H1 (cell line): ENCODE data around the gene CCDC183. TPM values are rescaled to one million over a fixed set of nuclear protein-coding genes. Genes with fewer than 3 reads are reported as not detected.

Experiments
- CTCF ChIA-PET: fragments of 300-600 bp; sonication (Branson Sonifier 250); formaldehyde crosslinking; loops from one replicate; lab custom pipeline; 2021; ENCODE audit not compliant: partially characterized antibody; lab: Charles Lee
- POLR2A ChIA-PET: fragments of 300-600 bp; sonication (Branson Sonifier 250); formaldehyde crosslinking; loops from one replicate; lab custom pipeline; 2021; ENCODE audit warnings: inconsistent platforms; ENCODE audit not compliant: partially characterized antibody; lab: Charles Lee
- DNase-seq, 2 experiments: peaks; one replicate each; pipeline versions ENCODE4 v3.0.0 to v3.0.0-alpha.2; 2010 to 2022; ENCODE audit warnings: low spot score in 2 of 2, low read depth in 1 of 2, mixed read lengths in 1 of 2
- FAIRE-seq: peaks from 2 replicates; lab custom pipeline; 2011; peaks lifted over from hg19 to GRCh38; lab: Jason Lieb, UNC
- H2AFZ ChIP-seq: 2 replicates; pipeline ENCODE4 v1.8.1; 2012; ENCODE audit warnings: low read length, inconsistent platforms
- H2AK5ac ChIP-seq: 2 replicates; pipeline ENCODE4 v1.6.1; 2013; ENCODE audit warnings: low read depth, low read length
- H2BK120ac ChIP-seq: replicated peaks from 2 replicates; pipeline ENCODE3; 2013; ENCODE audit warnings: low read depth, low read length, inconsistent platforms
- H2BK12ac ChIP-seq: 2 replicates; pipeline ENCODE4 v1.6.1; 2013; ENCODE audit warnings: low read depth, low read length
- H2BK15ac ChIP-seq: 2 replicates; pipeline ENCODE4 v1.6.1; 2013; ENCODE audit warnings: low read length
- H2BK20ac ChIP-seq: 2 replicates; pipeline ENCODE4 v1.6.1; 2013; ENCODE audit warnings: low read length
- H2BK5ac ChIP-seq: 2 replicates; pipeline ENCODE4 v1.6.1; 2013; ENCODE audit warnings: low read depth, low read length
- H3K14ac ChIP-seq: 2 replicates; pipeline ENCODE4 v1.6.1; 2013; ENCODE audit warnings: inconsistent platforms; ENCODE audit not compliant: insufficient read length
- H3K18ac ChIP-seq: 2 replicates; pipeline ENCODE4 v1.6.1; 2013; ENCODE audit warnings: low read length; ENCODE audit errors: extremely low read depth
- H3K23ac ChIP-seq: 2 replicates; pipeline ENCODE4 v1.6.1; 2013; ENCODE audit warnings: inconsistent platforms; ENCODE audit not compliant: insufficient read length
- H3K23me2 ChIP-seq: 2 replicates; pipeline ENCODE4 v1.6.1; 2013; ENCODE audit warnings: low read depth, low read length
- H3K27ac ChIP-seq: 2 replicates; pipeline ENCODE4 v1.6.1; 2011; ENCODE audit warnings: low read depth, low read length, inconsistent platforms
- H3K27me3 ChIP-seq, 4 experiments: replicated peaks in 1 of 4; 1 replicate in 1 of 4; 2 replicates in 3 of 4; pipeline versions ENCODE4 v1.6.1 to v1.8.1; 2011 to 2013; ENCODE audit warnings: low read length in 3 of 4, mild to moderate bottlenecking in 3 of 4, inconsistent platforms in 2 of 4, mixed read lengths in 2 of 4, moderate library complexity in 1 of 4; ENCODE audit not compliant: control insufficient read depth in 3 of 4, insufficient read depth in 3 of 4; ENCODE audit errors: extremely low read depth in 1 of 4
- H3K36me3 ChIP-seq, 4 experiments: 2 replicates each; pipeline versions ENCODE4 v1.6.1 to v1.8.1; 2011 to 2013; ENCODE audit warnings: mild to moderate bottlenecking in 4 of 4, low read length in 3 of 4, moderate library complexity in 2 of 4, control low read depth in 1 of 4, inconsistent platforms in 1 of 4; ENCODE audit not compliant: insufficient read depth in 4 of 4, control insufficient read depth in 2 of 4
- H3K4ac ChIP-seq: replicated peaks from 2 replicates; pipeline ENCODE3; 2013; ENCODE audit warnings: low read length, low read depth, mixed read lengths, inconsistent platforms; ENCODE audit not compliant: insufficient read length
- H3K4me1 ChIP-seq, 4 experiments: replicated peaks in 1 of 4; 1 replicate in 1 of 4; 2 replicates in 3 of 4; pipeline versions ENCODE4 v1.6.1 to v1.8.1; 2011 to 2013; ENCODE audit warnings: low read length in 3 of 4, inconsistent platforms in 2 of 4, mixed read lengths in 1 of 4; ENCODE audit not compliant: insufficient read depth in 4 of 4, control insufficient read depth in 3 of 4
- H3K4me2 ChIP-seq, 2 experiments: 2 replicates each; pipeline versions ENCODE4 v1.6.1 to v1.8.1; 2011 to 2013; ENCODE audit warnings: low read depth in 2 of 2, low read length in 2 of 2, control low read depth in 1 of 2, inconsistent platforms in 1 of 2, mild to moderate bottlenecking in 1 of 2; ENCODE audit not compliant: insufficient read depth in 1 of 2
- H3K4me3 ChIP-seq, 4 experiments: fragments of 200-600, 300-600 bp in 1 of 4; sonication (generic), shearing (Covaris generic), sonication (Bioruptor Twin) in 1 of 4; 2 replicates each; pipeline versions ENCODE4 v1.5.1 to v1.8.1; 2011 to 2016; ENCODE audit warnings: low read length in 4 of 4, low read depth in 3 of 4, control low read depth in 2 of 4, inconsistent platforms in 2 of 4, mild to moderate bottlenecking in 2 of 4, mixed read lengths in 1 of 4, moderate library complexity in 1 of 4; ENCODE audit not compliant: insufficient read depth in 2 of 4; ENCODE audit errors: extremely low read depth in 1 of 4
- H3K56ac ChIP-seq: replicated peaks from 2 replicates; pipeline ENCODE3; 2013; ENCODE audit warnings: low read depth, mild to moderate bottlenecking, mixed read lengths, low read length, inconsistent platforms; ENCODE audit not compliant: insufficient read length
- H3K79me1 ChIP-seq: 2 replicates; pipeline ENCODE4 v1.6.1; 2013; ENCODE audit warnings: low read depth, low read length, control low read depth
- H3K79me2 ChIP-seq, 2 experiments: 2 replicates each; pipeline versions ENCODE4 v1.6.1 to v1.8.1; 2012 to 2013; ENCODE audit warnings: low read length in 2 of 2, mild to moderate bottlenecking in 2 of 2, inconsistent platforms in 1 of 2; ENCODE audit not compliant: insufficient read depth in 2 of 2, control insufficient read depth in 1 of 2
- H3K9ac ChIP-seq, 4 experiments: replicated peaks in 1 of 4; 1 replicate in 1 of 4; 2 replicates in 3 of 4; pipeline versions ENCODE4 v1.6.1 to v1.8.1; 2011 to 2013; ENCODE audit warnings: low read depth in 3 of 4, low read length in 3 of 4, control low read depth in 2 of 4, mild to moderate bottlenecking in 2 of 4, moderate library complexity in 2 of 4, inconsistent platforms in 1 of 4; ENCODE audit errors: extremely low read depth in 1 of 4
- H3K9me3 ChIP-seq, 2 experiments: 2 replicates each; pipeline versions ENCODE4 v1.6.1 to v1.8.1; 2012 to 2013; ENCODE audit warnings: mild to moderate bottlenecking in 2 of 2, moderate library complexity in 2 of 2, control low read depth in 1 of 2, inconsistent platforms in 1 of 2, low read depth in 1 of 2, low read length in 1 of 2, mixed read lengths in 1 of 2; ENCODE audit not compliant: insufficient read depth in 2 of 2
- H4K20me1 ChIP-seq, 2 experiments: replicated peaks in 1 of 2; 2 replicates each; pipeline versions ENCODE3 to v1.8.1; 2011 to 2013; ENCODE audit warnings: inconsistent platforms in 2 of 2, low read length in 2 of 2, mild to moderate bottlenecking in 1 of 2; ENCODE audit not compliant: insufficient read depth in 2 of 2, control insufficient read depth in 1 of 2
- H4K5ac ChIP-seq: 2 replicates; pipeline ENCODE4 v1.6.1; 2013; ENCODE audit warnings: low read length, low read depth, mixed read lengths, inconsistent platforms; ENCODE audit not compliant: insufficient read length
- H4K8ac ChIP-seq: 2 replicates; pipeline ENCODE4 v1.8.0; 2013; ENCODE audit warnings: mild to moderate bottlenecking, moderate library complexity, low read length, inconsistent platforms; ENCODE audit not compliant: insufficient read depth; ENCODE audit errors: extremely low read depth
- H4K91ac ChIP-seq: replicated peaks from 2 replicates; pipeline ENCODE3; 2013; ENCODE audit warnings: low read length, mixed read lengths, inconsistent platforms; ENCODE audit not compliant: insufficient read length
- CHD2 ChIP-seq: IDR thresholded peaks from 2 replicates; pipeline ENCODE4 v1.6.1; 2012; ENCODE audit warnings: low read length, improper control_type of control experiment
- CTCF ChIP-seq, 3 experiments: IDR thresholded peaks; 1 replicate in 2 of 3; 2 replicates in 1 of 3; pipeline versions ENCODE4 v1.5.1 to v1.6.1; 2011; ENCODE audit warnings: low read length in 3 of 3, mild to moderate bottlenecking in 3 of 3, inconsistent platforms in 2 of 3, low read depth in 1 of 3, moderate library complexity in 1 of 3; ENCODE audit not compliant: insufficient read depth in 1 of 3; ENCODE audit errors: control extremely low read depth in 1 of 3
- GABPA ChIP-seq: IDR thresholded peaks from 2 replicates; pipeline ENCODE4 v1.6.1; 2011; ENCODE audit warnings: mild to moderate bottlenecking, low read length, moderate library complexity, borderline replicate concordance; ENCODE audit not compliant: insufficient read depth
- TAF1 ChIP-seq: IDR thresholded peaks from 2 replicates; pipeline ENCODE4 v1.6.1; 2011; ENCODE audit warnings: mild to moderate bottlenecking, low read depth, low read length
- WGBS, 2 experiments: shearing (Covaris generic) in 1 of 2; methylation state at CpG; one replicate each; pipeline versions ENCODE4 v1.1.6 to v1.1.7; 2013 to 2015; ENCODE audit warnings: low lambda C conversion rate in 2 of 2, mixed read lengths in 2 of 2, inconsistent platforms in 1 of 2, low coverage in 1 of 2, missing lambda C conversion rate in 1 of 2; ENCODE audit not compliant: insufficient replicate concordance in 2 of 2, insufficient coverage in 1 of 2, insufficient read length in 1 of 2; ENCODE audit errors: extremely low coverage in 1 of 2, missing lambda C conversion rate in 1 of 2; 5-methylcytosine and 5-hydroxymethylcytosine counted together
- polyA plus RNA-seq, 7 experiments: library from polyadenylated mRNA; depleted of rRNA in 3 of 7; stranded (reverse) in 5 of 7; unstranded in 2 of 7; fragments of >200 nt in 5 of 7; fragments of 200-250 nt in 2 of 7; gene quantifications; 1 replicate in 5 of 7; 2 replicates in 1 of 7; 4 replicates in 1 of 7; pipeline versions ENCODE4 v1.2.1 to v1.2.3, GENCODE V29; 2011 to 2013; ENCODE audit warnings: missing spikeins in 2 of 7, mixed read lengths in 2 of 7
- total RNA-seq: library from RNA; stranded (reverse); fragmentation: NEBNext Ultra II Directional; extraction: Animal tissue kit (Norgen Biotek cat#: 25700); gene quantifications from 2 replicates; pipeline ENCODE4 v1.2.1, GENCODE V29; 2021

Gene CCDC183
- total and polyA plus RNA-seq, 2 of the 8 experiments (the other 6 are each of a cell fraction or from before 2014, with no cell fraction given), result 0.51 to 1.6 TPM

- no peak overlapping the region for H2BK120ac ChIP-seq
- no peak overlapping the region for H2AK5ac ChIP-seq
- no peak overlapping the region for H4K5ac ChIP-seq
- H2BK20ac ChIP-seq, result 0 out of 2 replicates have a peak overlapping the region, but pooled peaks have one; percentile 34
- no peaks in the 10 kb centered on the region for H3K36me3 ChIP-seq
- H2AFZ ChIP-seq, result no peak overlapping the region
- H2BK15ac ChIP-seq, result no peak overlapping the region
- H3K23me2 ChIP-seq, result no peaks in the 10 kb centered on the region; the same call in 1 of the 2 replicates
- no peaks in the 10 kb centered on the region; a peak in 2 of 7 replicates for H3K27me3 ChIP-seq
- 0 out of 2 replicates have a peak overlapping the region, but pooled peaks have one; percentile 39 for H2BK12ac ChIP-seq
- ChIA-PET CTCF (interaction anchor here (0.6 to 5.1 kb wide), 14 partner anchors 11 to 305 kb away, joined by 3 to 42 read pairs (median 4); partner anchors contain the start of gene LCN10), POLR2A (interaction anchor here (0.6 to 3.8 kb wide), 5 partner anchors 32 to 216 kb away, joined by 3 to 34 read pairs (median 3); partner anchors contain the start of gene RABL6)
- no peaks in the 10 kb centered on the region for H3K79me2 ChIP-seq
- H2BK5ac ChIP-seq, result no peak overlapping the region
- H3K23ac ChIP-seq, result no peak overlapping the region
- H3K4me3 ChIP-seq, result no peak overlapping the region
- DNase-seq (peak in 1 of 2 experiments; percentile 49), FAIRE-seq (no peak)
- no peak overlapping the region for H4K91ac ChIP-seq
- no peaks in the 10 kb centered on the region for H4K20me1 ChIP-seq
- no peak overlapping the region for H3K4ac ChIP-seq
- H3K4me1 ChIP-seq, result peaks cover 0 to 13% (median 6%) of the 10 kb centered on the region in 4 experiments; a peak in 4 of 7 replicates
- peak overlapping the region; percentile 93; the same call in 1 of the 2 replicates for H4K8ac ChIP-seq
- TF ChIP-seq TAF1, result no peak
- 0 out of 4 replicates have a peak, but pooled peaks of 1 of the 3 experiments have one; percentile 1 for TF ChIP-seq CTCF (IDR thresholded peaks at IDR 0.05; ENCODE audit: control extremely low read depth in 1 of 3, insufficient read depth in 1 of 3, low read depth in 1 of 3, low read length in 3 of 3)
- TF ChIP-seq GABPA, result no peak
- no peak for TF ChIP-seq CHD2
- H3K56ac ChIP-seq, result no peak overlapping the region
- no peaks in the 10 kb centered on the region for H3K79me1 ChIP-seq
- H3K18ac ChIP-seq, result no peak overlapping the region
- H3K27ac ChIP-seq, result no peak overlapping the region
- H3K9ac ChIP-seq, result no peak overlapping the region
- peaks cover 0 to 6% of the 10 kb centered on the region in 2 experiments; a peak in 1 of 4 replicates for H3K9me3 ChIP-seq
- WGBS, 2 experiments, result 84% methylated on average over 26 of the region's 27 CpGs; no CpG with 5 or more reads in 1 of the 2 experiments
- H3K4me2 ChIP-seq, result no peak overlapping the region
- no peak overlapping the region for H3K14ac ChIP-seq
Measured at GRCh38 chr9:136759436-136760325, 36.5 kb upstream of the CCDC183 start.
